Umbilical cord (tissue), 2 donors: ENCODE results near the gene UCN3. TPM values are rescaled to one million over a fixed set of nuclear protein-coding genes. Genes with fewer than 3 reads are reported as not detected.

Experiments used
- DNase-seq: peaks from one replicate; pipeline ENCODE4 v3.0.0-alpha.2; 2015; ENCODE audit warnings: low spot score
- total RNA-seq: library from RNA; depleted of rRNA; stranded (reverse); fragments of >200 nt; gene quantifications from one replicate; pipeline ENCODE4 v1.2.3, GENCODE V29; 2014; ENCODE audit warnings: low replicate concordance; ENCODE audit not compliant: insufficient read depth

Gene UCN3
- total RNA-seq = not detected

- DNase-seq = no peak
These were observed at the start of gene UCN3 for GRCh38 chr10:5364890-5365338. Gene UCN3 (plus strand): TSS chr10:5364966. CDS start chr10:5373721, 8,755 bp downstream.

- DNase-seq = no peak
These were observed 47.1 kb upstream of the UCN3 start for GRCh38 chr10:5317547-5318107.

GRCh38 chr10:5318148-5318547 lies 46.6 kb upstream of the UCN3 start:
- DNase-seq = no peak

GRCh38 chr10:5319863-5320262 lies 44.9 kb upstream of the UCN3 start:
- no peak for DNase-seq

GRCh38 chr10:5321273-5321672 lies 43.5 kb upstream of the UCN3 start:
- no peak for DNase-seq

- DNase-seq = no peak
These were observed 41.3 kb upstream of the UCN3 start for GRCh38 chr10:5323446-5323845.

- DNase-seq = no peak
These were observed 39.7 kb upstream of the UCN3 start for GRCh38 chr10:5325076-5325475.

- no peak for DNase-seq
These were observed 30.4 kb upstream of the UCN3 start for GRCh38 chr10:5334196-5334880.

- no peak for DNase-seq
These were observed 26.8 kb upstream of the UCN3 start for GRCh38 chr10:5338010-5338409.

GRCh38 chr10:5343092-5343491 lies 21.7 kb upstream of the UCN3 start:
- no peak for DNase-seq

- DNase-seq = no peak
These were observed 21.2 kb upstream of the UCN3 start for GRCh38 chr10:5343561-5343960.

GRCh38 chr10:5343979-5344378 lies 20.8 kb upstream of the UCN3 start:
- DNase-seq = no peak

- no peak for DNase-seq
These were observed 20.0 kb upstream of the UCN3 start for GRCh38 chr10:5344746-5345145.

GRCh38 chr10:5346881-5347280 lies 17.9 kb upstream of the UCN3 start:
- no peak for DNase-seq

GRCh38 chr10:5349362-5349761 lies 15.4 kb upstream of the UCN3 start:
- DNase-seq = no peak

GRCh38 chr10:5354068-5354467 lies 10.7 kb upstream of the UCN3 start:
- DNase-seq = no peak

- no peak for DNase-seq
These were observed 9.0 kb upstream of the UCN3 start for GRCh38 chr10:5355594-5356301.

GRCh38 chr10:5356302-5356763 lies 8.4 kb upstream of the UCN3 start:
- DNase-seq = no peak

GRCh38 chr10:5360318-5360915 lies 4.3 kb upstream of the UCN3 start:
- DNase-seq = no peak

- DNase-seq = no peak
These were observed 2.8 kb upstream of the UCN3 start for GRCh38 chr10:5361966-5362365.

GRCh38 chr10:5362873-5363272 lies 1.9 kb upstream of the UCN3 start:
- DNase-seq = no peak

GRCh38 chr10:5364374-5364773 lies 392 bp upstream of the UCN3 start:
- DNase-seq = no peak
